ENCODE data around the gene ELANE.
"Not testable (repeated sequence)": the region's sequence is repeated elsewhere in the genome, so short reads cannot be mapped to it uniquely, and the experiment has no call there.

The ELANE gene

GRCh38 chr19:814152-815078, 37.7 kb upstream of the ELANE start:
- DNase-seq (ENCODE audit: low read depth) = no peak

DNA sequence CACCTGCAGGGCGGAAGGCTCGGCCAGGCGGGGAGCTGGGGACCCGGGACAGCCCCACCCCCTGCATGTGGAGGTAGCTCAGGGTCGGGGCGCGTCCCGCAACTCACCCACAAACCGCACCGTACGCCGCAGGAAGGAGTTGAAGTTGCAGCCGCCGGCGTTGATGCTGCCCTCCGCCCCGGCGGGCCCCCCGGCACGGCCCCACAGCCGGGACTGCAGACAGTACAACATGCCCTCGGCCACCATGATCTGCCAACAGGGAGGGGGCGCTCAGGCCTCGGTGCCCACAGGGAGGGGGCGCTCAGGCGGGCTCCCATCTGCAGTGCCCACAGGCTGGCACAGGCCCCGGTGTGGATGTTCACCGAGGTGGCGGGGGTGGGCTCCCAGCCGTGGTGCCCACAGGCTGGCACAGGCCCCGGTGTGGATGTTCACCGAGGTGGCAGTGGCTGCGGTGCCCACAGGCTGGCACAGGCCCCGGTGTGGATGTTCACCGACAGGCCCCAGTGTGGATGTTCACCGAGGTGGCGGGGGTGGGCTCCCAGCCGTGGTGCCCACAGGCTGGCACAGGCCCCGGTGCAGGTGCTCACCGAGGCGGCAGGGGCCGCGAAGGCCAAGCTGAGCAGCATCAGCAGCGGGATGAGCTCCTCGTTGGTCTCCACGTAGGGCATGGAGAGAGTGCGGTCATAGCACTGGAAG, 36.9 kb upstream of the ELANE start:
- no peak for DNase-seq (ENCODE audit: low read depth)

DNA sequence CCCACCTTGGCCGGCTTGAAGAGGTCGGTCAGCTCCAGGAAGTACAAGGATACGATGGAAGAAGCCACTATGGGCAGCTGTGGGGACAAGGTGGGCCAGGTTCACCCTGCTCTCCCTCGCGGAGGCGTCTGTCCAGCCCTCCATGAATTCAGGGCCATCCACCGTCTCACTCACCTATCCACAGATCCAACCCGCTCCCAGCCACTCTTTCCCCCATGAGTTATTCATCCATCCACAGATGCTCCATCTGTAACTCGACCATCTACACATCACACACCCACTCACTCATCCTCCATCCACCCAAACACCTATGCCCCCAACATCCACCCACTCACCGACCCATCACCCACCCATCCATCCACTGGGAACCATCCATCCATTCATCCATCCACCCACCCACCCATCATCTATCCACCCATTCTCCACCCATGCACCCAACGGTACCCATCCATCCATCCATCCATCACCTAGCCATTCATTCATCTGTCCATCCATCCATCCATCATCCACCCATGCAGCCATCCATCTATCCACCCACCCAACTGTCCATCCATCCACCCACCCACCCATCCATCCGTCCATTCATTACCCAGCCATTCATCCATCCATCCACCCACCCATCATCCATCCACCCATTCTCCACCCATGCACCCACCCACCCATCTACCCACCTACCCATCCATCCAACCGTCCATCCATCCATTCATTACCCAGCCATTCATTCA, 36.2 kb upstream of the ELANE start:
- DNase-seq (ENCODE audit: low read depth) = no peak

- DNase-seq (ENCODE audit: low read depth) = no peak
Measured at GRCh38 chr19:816500-816857, 35.6 kb upstream of the ELANE start.

DNA sequence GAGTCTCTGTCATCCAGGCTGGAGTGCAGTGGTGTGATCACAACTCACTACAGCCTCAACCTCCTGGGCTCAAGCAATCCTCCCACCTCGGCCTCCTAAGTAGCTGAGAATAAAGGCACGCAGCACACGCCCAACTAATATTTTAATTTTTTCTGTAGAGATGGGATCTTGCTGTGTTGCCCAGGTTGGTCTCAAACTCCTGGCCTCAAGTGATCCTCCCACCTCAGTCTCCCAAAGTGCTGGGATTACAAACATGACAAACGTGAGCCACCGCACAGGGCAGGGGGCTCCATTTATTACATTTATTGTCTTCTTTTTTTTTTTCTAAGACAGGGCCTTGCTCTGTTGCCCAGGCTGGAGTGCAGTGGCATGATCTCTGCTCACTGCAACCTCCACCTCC, 31.9 kb upstream of the ELANE start:
- not testable (repeated sequence) for DNase-seq (ENCODE audit: low read depth)

DNA sequence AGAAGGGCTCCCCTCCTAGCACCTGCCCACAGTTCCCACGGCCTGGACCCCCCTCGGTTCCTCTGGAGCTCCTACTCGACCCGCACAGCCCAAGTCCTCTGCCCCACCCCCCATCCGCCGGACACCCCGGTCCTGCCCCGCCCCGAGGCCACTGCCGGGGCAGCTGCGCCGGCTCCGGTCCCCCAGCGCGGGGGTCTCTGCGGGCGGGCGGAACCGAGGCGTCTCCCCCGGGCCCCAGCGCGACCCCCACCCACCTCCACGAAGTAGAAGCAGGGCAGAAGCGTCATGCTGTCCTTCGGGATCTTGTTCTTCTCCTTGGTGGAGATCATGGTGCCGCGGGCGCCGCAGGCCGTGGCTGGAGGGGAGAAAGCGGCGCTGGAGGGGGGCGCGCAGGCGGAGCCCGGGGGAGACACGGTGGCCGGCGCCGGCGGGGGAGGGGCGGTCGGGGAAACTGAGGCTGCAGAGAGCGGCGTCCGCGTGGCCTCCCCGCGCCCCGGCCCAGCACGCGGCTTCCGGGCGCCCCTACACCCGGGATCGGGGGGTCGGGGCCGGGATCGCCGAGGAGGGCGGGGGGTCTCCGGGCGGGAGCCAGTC, 30.8 kb upstream of the ELANE start:
- DNase-seq (ENCODE audit: low read depth) = no peak

DNA sequence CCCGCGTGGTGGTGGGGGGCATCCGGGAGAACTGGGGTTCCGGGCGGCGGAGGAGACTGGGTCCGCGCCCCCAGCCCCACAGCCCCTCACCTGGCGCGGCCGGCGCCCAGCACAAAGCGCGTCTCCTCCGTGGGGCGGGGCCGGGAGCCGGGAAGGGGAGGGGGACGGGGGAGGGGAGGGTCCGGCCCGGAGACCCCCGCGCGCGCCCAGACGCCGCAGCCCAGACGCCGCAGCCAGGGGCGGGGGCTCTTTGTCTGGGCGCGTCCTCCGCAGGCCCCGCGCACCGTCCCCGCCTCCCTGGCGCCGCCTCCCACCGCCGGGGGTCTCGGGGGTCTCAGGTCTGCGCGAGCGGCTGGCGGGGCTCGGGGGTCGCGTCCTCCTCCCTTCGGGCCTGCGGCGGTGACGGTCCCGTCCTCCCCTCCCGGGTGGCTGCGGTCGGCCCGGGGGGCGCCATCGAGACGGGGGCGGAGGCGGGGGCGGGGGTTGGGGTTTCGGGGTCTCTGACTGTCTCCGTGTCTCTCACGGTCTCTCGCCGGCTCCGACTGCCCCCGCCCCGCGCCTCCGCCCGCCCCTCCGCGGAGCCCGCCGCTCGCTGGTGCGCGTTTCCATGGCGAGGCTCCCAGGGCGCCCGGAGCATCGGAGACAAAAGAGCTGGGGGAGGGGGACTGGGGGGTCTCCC, 30.1 kb upstream of the ELANE start, which contains the start of gene PLPPR3:
TSS of gene PLPPR3 (minus strand) at position 131 of the 679 bp plus-strand sequence. CDS start 396 bp downstream, outside the sequence.
- DNase-seq (ENCODE audit: low read depth) = no peak

DNA sequence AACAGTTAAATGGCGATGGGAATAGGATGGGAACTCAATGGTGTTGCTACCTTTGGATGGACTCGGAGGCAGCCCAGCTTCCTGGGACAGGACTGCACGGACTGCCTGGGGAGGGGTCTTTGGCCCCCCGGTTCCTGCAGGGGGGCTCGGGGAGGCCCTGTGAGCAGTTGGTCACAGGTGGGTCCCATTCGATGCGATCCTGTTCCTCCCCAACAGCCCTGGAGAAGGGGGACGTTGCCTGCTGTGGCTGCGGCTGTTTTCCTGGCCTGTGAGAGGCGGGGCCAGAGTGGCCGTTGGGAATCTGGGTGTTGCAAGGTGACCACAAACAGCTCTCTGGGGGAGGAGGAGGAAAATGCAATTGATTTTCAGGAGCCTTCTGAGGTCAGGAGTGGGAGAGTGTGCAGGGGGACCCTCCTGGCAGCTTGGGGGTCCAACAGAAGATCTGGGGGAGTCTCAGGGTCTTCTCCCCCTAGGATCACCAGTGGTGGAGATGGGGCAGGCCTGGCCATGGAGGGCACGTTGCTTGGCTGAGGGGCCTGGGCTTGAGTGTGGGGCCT, 28.5 kb upstream of the ELANE start:
- no peak for DNase-seq (ENCODE audit: low read depth)

DNA sequence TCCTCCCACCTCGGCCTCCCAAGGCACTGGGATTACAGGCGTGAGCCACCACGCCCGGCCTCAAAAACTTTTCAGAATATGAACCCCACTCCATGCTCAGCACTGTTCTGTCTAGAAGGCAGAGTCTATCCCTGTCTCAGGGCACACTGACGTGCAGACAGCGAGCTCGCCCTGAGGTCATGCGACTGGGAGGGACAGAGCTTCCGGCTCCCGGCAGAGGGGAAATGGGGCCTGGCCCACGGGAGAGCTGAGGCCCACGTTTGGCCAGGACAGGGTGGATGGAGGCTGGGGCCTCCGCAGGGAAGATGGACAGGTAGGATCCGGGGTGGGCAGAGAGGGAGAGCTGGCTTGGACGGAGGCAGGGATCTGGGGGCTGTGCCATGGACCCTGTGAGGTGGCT, 27.2 kb upstream of the ELANE start:
- DNase-seq (ENCODE audit: low read depth) = no peak

DNA sequence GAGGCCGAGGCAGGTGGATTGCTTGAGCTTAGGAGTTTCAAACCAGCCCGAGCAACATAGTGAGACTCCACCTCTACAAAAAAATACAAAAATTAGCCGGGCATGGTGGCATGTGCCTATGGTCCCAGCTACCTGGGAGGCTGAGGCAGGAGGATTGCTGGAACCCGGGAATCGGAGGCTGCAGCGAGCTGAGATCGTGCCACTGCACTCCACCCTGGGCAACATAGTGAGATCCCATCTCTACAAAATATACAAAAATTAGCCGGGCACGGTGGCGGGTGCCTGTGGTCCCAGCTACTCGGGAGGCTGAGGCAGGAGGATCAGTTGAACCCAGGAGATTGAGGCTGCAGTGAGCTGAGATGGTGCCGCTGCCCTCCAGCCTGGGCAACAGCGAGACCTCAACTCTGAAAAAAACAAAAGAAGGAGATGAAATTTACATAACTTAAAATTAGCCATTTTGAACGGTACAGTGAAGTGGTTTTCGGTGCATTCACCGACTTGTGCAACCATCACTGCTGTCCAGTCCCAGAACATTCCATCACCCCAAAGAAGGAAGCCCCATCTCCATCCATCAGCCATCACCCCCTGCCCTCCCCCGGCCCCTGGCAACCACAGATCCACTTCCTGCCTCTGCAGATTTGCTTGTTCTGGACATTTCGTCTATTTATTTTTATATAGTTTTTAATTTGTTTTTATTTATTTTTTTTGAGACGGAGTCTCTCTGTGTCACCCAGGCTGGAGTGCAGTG, 26.0 kb upstream of the ELANE start:
- DNase-seq (ENCODE audit: low read depth) = no peak

- DNase-seq (ENCODE audit: low read depth) = no peak
Measured at GRCh38 chr19:827314-827709, 24.8 kb upstream of the ELANE start.

DNA sequence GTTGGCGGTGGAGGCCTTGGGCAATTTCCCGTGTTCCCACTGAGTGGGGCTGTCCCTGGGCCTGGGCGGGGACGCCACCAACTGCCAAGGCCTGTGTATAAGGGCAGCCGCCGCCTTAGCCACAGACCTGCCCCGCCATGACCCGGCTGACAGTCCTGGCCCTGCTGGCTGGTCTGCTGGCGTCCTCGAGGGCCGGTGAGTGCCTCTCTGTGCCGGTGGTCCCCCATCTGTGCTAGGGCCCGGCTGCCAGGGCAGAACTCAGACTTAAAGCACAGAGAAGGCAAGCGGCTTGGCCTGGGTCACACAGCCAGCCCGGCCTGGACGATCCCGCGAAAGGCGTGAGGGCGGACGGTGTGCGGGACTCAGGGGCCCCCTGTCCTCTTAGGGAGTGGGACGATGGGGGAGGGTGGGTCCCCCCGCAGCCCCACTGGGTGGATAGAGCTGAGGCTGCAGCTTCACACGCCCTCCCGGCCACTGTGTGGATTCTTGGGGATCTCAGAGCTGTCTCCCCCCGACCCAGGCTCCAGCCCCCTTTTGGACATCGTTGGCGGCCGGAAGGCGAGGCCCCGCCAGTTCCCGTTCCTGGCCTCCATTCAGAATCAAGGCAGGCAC, 24.3 kb upstream of the ELANE start, which contains the start of gene AZU1:
TSS of gene AZU1 (plus strand) at position 128 of the 612 bp plus-strand sequence. CDS start at position 138, 10 bp downstream.
- DNase-seq (ENCODE audit: low read depth) = no peak

- DNase-seq (ENCODE audit: low read depth) = no peak
Measured at GRCh38 chr19:829129-829758, 22.9 kb upstream of the ELANE start.

DNA sequence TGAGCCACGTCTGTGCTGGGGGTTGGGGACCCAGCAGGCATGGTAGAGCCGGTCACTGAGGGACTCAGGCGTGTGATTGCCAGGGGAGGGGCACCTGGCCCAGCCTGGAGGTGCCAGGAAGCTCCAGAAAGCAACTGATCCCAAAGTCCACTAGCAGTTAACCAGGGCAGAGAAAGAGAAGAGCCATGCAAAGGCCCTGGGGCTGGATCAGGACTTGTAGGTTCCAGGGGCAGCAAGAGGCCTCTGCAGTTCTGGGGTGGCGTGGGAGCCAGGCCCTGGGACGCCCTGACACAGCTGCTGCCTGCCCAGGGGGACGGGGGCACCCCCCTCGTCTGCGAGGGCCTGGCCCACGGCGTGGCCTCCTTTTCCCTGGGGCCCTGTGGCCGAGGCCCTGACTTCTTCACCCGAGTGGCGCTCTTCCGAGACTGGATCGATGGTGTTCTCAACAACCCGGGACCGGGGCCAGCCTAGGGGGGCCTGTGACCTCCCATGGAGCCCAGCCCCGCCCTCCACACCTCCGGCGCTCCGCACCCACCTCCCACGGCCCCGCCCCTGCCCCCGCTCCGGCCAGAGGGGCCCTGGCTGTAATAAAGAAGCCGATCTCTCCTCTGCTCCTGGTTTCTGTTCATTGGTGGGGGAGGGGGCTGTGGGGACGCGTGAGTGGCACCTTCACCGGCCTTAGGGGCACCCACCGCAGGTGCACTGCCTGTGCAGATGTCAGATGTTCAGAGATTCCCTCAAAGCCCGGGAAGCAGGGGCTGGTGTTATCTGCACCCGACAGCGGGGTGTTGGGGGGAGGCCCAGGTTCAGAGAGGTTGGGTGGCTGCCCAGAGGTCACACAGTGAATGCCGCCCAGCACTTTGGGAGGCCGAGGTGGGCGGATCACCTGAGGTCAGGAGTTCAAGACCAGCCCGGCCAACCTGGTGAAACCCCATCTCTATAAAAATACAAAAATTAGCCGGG, 20.4 kb upstream of the ELANE start:
- DNase-seq (ENCODE audit: low read depth) = no peak

DNA sequence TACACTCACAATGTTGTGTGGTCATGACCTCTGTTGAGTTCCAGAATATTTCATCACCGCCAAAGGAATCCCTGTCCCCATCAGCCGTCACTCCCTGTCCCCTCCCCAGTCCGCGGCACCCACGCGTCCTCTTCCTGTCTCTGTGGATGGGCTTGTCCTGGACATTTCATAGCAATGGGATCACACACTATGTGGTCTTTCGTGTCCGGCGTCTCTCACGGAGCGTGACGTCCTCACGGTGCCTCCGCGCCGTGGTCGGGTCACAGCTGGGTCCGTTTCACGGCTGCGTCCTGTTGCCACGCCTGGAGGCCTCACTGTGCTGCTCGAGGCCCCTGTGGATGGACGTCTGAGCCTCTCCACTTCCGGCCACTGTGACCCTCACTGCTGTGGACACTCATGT, 17.9 kb upstream of the ELANE start:
- DNase-seq (ENCODE audit: low read depth) = no peak

- no peak for DNase-seq (ENCODE audit: low read depth)
Measured at GRCh38 chr19:835210-835810, 16.8 kb upstream of the ELANE start.

GRCh38 chr19:840519-841206, 11.4 kb upstream of the ELANE start, which contains the start of gene PRTN3:
Gene PRTN3, plus strand, starts transcription at chr19:840999. Its CDS starts 10 bp downstream, at chr19:841009.
- no peak for DNase-seq (ENCODE audit: low read depth)
